ENCODE results near the gene SHISA7.

Gene SHISA7

DNA sequence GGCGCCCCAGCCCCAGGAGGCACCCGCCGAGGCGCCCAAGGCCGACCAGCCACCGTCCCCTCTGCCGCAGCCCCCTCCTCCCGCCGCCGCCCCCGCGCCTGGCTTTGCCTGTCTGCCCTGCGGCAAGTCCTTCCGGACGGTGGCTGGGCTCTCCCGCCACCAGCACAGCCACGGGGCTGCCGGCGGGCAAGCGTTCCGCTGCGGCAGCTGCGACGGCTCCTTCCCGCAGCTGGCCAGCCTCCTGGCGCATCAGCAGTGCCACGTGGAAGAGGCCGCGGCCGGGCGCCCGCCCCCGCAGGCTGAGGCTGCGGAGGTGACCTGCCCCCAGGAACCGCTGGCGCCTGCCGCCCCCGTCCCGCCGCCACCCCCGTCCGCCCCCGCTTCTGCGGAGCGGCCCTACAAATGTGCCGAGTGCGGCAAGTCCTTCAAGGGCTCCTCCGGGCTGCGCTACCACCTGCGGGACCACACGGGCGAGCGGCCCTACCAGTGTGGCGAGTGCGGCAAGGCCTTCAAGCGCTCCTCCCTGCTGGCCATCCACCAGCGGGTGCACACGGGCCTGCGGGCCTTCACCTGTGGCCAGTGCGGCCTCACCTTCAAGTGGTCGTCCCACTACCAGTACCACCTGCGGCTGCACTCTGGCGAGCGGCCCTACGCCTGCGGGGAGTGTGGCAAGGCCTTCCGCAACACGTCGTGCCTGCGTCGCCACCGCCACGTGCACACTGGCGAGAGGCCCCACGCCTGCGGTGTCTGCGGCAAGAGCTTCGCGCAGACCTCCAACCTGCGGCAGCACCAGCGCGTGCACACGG lies 39.3 kb upstream of the SHISA7 start:
- no peak for DNase-seq

- DNase-seq, result no peak
These were observed 38.7 kb upstream of the SHISA7 start for GRCh38 chr19:55481794-55482155.

DNA sequence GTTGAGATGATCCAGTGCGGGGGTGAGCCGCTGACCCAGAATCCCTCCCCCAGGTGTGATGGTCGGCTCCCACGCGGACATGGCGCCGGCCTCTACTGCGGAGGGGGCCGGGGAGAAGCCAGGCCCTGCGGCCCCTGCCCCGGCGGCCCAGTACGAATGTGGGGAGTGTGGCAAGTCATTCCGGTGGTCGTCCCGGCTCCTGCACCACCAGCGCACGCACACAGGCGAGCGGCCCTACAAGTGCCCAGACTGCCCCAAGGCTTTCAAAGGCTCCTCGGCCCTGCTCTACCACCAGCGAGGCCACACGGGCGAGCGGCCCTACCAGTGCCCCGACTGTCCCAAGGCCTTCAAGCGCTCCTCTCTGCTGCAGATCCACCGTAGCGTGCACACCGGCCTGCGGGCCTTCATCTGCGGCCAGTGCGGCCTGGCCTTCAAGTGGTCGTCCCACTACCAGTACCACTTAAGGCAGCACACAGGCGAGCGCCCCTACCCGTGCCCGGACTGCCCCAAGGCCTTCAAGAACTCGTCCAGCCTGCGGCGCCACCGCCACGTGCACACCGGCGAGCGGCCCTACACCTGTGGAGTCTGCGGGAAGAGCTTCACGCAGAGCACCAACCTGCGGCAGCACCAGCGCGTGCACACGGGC lies 38.2 kb upstream of the SHISA7 start:
- no peak for DNase-seq

GRCh38 chr19:55479451-55480230 lies 36.5 kb upstream of the SHISA7 start:
- no peak for DNase-seq

DNA sequence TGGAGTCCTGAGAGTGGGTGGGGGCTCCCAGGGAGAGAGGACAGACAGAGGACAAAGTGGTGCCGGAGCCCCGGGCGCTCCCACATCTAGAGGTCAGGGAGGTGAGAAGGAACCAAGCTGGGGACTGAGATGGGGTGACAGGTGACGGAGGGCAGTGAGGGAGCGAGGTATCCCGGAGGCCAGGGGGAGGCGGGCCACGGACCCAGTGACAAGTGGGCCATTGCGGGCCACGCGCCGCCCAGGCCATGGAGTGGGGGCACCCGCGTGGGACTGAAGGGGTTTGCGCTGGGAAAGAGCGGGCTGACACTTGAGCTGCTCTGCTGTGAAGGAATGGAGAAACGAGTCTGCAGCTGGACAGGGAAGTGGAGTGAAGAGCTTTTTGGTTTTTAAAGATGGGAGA lies 35.9 kb upstream of the SHISA7 start:
- no peak for DNase-seq

GRCh38 chr19:55478364-55478763 lies 35.3 kb upstream of the SHISA7 start:
- no peak for DNase-seq

GRCh38 chr19:55477905-55478304 lies 34.8 kb upstream of the SHISA7 start:
- DNase-seq, result no peak

DNA sequence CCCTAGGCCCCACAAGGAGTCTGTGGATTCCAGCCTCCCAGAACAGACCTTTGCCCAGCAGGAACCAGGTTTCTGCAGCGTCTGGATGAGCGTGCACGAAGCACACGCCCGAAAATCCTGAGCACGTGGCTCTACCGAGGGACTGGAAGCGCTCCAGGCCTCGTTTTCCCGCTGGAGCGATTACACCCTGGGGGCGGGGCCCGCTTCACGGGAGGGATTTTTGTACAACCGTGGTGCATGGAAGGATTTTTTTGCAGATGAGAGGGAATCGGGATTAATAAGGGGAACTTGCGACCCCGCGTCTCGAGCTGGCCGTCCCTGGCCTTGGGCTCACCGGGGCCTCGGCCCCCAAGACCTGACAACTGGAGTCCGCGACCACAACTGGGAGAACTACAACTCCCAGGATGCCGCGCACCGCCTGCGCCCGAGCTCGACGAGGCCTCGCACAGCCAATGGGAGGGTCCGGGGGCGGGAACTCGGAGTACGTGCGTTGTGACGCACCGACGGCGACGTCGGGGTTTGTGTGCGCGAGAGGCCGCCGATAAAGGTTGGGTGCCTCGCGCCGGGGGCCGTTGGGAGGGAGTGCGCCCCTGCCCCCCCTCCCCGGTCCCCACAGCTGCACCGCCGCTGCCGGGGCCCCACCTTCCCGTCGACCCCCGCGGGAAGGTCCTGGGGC lies 33.1 kb upstream of the SHISA7 start, which contains the start of gene ZNF628:
Gene ZNF628 (plus strand): TSS at position 518 of the 676 bp plus-strand sequence. CDS start 3,294 bp downstream, outside the sequence.
- peak; percentile 98 to 100 (median 99) for DNase-seq

GRCh38 chr19:55474269-55475265 lies 31.5 kb upstream of the SHISA7 start:
- no peak for DNase-seq

DNA sequence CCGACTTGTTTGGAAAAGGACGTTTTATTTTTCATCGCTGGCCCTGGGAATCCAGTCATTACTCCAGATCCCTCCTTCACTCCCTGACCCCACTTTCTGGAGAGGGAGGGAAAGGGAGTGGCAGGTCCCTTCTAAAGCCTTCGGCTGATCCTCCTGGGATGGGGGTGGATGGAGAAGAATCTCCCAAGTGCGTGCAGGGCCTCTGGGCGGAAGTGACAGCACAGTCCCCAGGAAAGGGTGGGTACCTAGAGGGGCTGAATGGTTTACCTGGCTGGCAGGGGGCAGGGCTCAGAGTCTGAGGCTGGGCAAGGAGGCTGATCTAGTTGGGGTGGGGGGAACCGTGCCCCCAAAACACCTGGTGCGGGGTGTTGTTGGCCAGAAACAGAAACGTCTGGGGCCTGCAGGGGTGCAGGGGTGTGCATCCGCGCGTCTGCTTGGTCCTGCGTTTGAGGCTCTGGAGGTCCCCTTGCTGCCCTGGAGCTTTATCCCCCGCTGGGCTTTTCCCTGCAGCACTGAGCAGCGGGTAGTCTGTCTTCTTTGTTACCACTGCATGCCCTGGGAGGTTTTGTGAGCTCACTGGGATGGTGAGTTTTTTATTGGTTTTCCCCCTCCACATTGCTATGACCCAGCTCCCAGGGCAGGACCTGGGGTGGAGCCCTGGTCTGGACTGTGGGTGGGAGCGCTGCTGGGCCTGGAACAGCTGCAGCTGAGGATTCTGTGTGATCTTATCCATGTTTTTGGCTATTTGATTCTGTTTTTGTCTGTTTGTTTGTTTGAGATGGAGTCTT lies 30.3 kb upstream of the SHISA7 start:
- DNase-seq, result no peak

DNA sequence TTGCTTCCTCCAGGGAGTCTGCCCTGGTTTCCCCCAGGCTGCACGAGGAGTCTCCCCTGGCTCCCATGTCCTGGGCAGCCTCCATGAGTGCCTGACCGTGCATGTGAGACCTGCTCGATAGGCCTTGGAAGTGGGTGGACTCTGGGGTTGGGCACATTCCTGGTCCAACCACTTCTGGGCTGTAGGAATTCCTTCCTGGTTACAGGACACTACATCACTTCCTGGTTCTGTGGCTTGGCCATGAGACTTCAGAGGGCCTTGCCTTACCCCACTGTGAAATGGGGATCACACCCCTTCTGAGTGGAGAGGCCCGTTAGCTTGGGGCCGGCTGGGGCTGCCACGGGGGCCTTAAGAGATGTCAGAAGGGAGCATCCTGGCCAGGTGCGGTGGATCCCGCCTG lies 29.4 kb upstream of the SHISA7 start:
- no peak for DNase-seq

- no peak for DNase-seq
These were observed 28.2 kb upstream of the SHISA7 start for GRCh38 chr19:55471266-55471665.

- DNase-seq, result no peak
These were observed 24.9 kb upstream of the SHISA7 start for GRCh38 chr19:55468054-55468393.

DNA sequence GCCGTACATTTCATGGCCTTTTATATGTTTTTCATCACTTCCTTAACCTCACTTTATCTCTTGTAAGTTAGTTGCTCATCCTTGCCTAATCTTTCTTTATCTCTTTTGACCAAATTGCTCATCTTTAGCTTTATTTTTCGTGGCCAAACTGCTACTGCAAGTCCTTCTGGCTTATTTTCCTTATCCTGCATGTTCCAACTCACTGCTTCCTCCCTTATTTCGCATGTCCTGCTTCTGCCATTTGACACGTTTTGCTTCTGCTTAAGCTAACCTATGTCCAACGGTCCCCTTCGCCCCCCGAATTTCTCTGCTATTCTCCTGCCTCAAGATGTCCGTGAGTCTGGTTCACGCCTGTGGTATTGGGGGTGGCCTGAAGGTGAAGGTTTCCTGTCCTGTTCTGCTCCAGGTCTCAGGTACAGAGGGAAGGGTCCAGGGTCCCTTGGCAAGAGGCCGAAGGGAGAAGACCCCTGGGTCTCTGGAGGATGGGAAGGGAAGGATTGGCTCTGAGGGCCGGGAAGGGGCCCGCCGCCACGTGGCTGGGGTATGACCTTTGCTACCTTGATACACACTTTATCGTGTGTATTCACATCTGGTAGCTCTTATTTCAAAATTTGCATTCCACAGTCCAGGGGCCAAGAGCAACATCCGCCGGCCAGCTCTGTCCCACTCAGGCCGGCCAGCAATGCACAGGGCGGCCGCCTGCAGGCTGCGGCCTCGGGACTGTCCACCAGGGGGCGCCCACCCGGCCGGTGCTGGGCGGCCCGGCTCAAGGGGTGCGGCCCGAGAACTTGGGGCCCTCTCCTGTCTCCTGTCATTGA lies 24.3 kb upstream of the SHISA7 start:
- DNase-seq, result peak; percentile 59 to 84 (median 73)

- no peak for DNase-seq
These were observed 23.1 kb upstream of the SHISA7 start for GRCh38 chr19:55466241-55466614.

DNA sequence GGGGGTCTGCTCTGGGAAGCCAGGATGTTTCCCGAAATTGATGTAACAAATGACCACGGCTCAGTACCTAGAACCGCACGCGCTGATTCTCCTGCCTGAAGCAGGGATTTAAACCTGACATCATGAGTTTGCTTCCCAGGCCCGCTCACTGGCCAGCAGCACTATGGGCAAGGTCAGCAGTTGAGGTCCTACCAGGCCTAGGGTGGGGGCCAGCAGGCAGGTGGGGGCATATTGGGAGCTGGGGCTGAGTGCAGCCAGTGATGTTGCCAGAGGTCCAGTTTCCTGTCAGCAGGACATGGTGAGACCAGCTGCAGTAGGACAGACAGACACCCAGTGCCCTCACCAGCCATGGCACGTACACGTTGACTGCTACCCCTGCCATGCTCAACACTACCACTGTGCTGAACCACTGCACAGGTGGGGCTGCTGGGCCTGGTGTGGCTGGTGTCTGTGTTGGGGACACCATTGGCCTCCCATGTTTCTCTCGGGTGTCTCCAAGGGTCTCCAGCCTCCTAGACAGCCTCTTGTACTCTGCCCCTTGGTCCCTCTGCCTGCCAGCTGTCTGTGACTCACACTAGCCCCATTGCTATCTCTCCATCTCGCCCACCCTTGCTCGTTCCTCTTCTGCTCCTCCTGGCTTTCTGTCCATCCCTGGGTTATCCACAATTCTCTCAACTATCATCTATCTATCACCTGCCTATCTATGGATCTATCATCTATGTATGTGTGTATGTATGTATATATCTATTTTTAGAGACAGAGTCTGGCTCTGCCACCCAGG lies 22.6 kb upstream of the SHISA7 start:
- DNase-seq, result no peak

DNA sequence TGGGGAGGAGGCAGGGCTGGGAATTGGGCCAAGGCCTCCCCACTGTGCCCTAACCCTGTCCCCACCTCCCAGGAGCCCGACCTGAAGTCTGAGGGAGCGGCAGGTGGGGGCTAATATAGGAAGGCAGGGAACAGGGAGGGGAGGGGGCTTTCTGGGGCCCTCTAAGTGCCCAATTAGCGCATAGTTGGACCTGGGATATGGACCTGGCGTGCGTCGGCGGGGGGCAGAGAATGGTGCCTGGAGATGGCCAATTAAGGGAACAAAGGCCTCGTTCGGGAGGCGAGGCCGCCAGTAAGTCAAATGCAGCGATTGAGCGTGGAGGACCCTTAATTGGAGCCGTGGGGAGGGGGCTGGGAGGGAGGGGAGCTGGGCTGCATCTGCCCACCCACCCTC lies 21.6 kb upstream of the SHISA7 start, which contains the start of gene C19orf85:
Gene C19orf85 (minus strand): TSS at position 90 of the 393 bp plus-strand sequence. CDS start 197 bp downstream, outside the sequence.
- DNase-seq, result no peak

DNA sequence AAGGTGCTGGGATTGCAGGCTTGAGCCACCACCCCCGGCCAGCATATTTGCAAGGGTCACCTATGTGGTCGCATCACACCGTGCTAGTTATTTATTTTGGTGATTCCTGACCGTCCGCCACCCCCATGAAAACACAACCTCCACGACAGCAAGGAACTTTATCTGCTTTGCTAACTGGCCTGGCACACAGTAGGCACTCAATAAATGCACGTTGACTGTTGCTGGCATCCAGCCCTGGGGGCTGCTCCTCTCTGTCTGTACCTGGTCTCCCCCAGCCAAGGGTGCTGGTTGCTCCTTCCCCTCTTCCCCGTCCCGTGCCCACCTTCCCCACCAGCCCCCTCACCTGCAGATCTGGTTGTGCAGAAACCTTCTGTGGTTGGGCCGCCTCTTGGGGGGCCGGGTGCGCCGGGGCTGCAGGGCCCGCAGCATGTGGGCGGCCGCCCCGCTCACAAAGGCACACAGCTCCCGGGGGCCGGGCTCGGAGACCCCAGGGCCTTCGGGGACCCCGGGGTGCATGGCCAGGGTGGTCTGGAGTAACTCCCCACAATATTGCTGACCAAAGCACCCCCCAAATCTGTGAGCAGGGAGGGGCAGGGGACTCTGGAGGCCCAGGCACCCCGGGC lies 21.1 kb upstream of the SHISA7 start:
- no peak for DNase-seq

GRCh38 chr19:55463583-55464031 lies 20.5 kb upstream of the SHISA7 start:
- DNase-seq, result no peak
